Small intestine (tissue), 7 donors: ENCODE data around the gene RNF141. TPM values are rescaled to one million over a fixed set of nuclear protein-coding genes. Genes with fewer than 3 reads are reported as not detected.

Experiments
- DNase-seq, 2 donors: peaks; one replicate each; pipeline versions ENCODE4 v3.0.0 to v3.0.0-alpha.2; 2013
- FAIRE-seq: peaks from 2 replicates; lab custom pipeline; 2012; peaks lifted over from hg19 to GRCh38; lab: Jason Lieb, UNC
- H3K27ac ChIP-seq, 3 donors: one replicate each; pipeline ENCODE4 v1.5.1; 2013; ENCODE audit warnings: low read length in 2 of 3, mild to moderate bottlenecking in 2 of 3, control low read depth in 1 of 3, inconsistent platforms in 1 of 3, low read depth in 1 of 3, moderate library complexity in 1 of 3
- H3K27me3 ChIP-seq, 3 donors: one replicate each; pipeline ENCODE4 v1.6.1; 2013; ENCODE audit warnings: low read length in 3 of 3, inconsistent platforms in 1 of 3; ENCODE audit not compliant: control insufficient read depth in 3 of 3, insufficient read depth in 3 of 3
- H3K36me3 ChIP-seq, 3 donors: one replicate each; pipeline ENCODE4 v1.6.1; 2013; ENCODE audit warnings: low read length in 3 of 3, inconsistent platforms in 1 of 3, low read depth in 1 of 3, mild to moderate bottlenecking in 1 of 3, moderate library complexity in 1 of 3; ENCODE audit not compliant: control insufficient read depth in 3 of 3, insufficient read depth in 2 of 3
- H3K4me1 ChIP-seq, 3 donors: one replicate each; pipeline ENCODE4 v1.6.1; 2013; ENCODE audit warnings: low read length in 2 of 3, inconsistent platforms in 1 of 3, low read depth in 1 of 3, mild to moderate bottlenecking in 1 of 3, moderate library complexity in 1 of 3; ENCODE audit not compliant: control insufficient read depth in 3 of 3, insufficient read depth in 2 of 3
- H3K4me3 ChIP-seq, 3 donors: one replicate each; pipeline ENCODE4 v1.5.1; 2013; ENCODE audit warnings: low read length in 3 of 3, control low read depth in 1 of 3, inconsistent platforms in 1 of 3, low read depth in 1 of 3, mild to moderate bottlenecking in 1 of 3, moderate library complexity in 1 of 3
- H3K9me3 ChIP-seq, 2 donors: one replicate each; pipeline ENCODE4 v1.6.1; 2013; ENCODE audit warnings: low read depth in 1 of 2, low read length in 1 of 2; ENCODE audit not compliant: control insufficient read depth in 2 of 2, insufficient read depth in 1 of 2
- WGBS, 3 donors: extraction: QIAGEN DNeasy Blood & Tissue Kit; methylation state at CpG; one replicate each; pipeline ENCODE4 v1.1.7; 2013; 5-methylcytosine and 5-hydroxymethylcytosine counted together
- polyA plus RNA-seq, 4 donors: library from polyadenylated mRNA; stranded (reverse) in 3 of 4; unstranded in 1 of 4; fragments of 200-250 nt in 3 of 4; fragments of 120-200 nt in 1 of 4; gene quantifications; one replicate each; pipeline versions ENCODE4 v1.2.1 to v1.2.3, GENCODE V29; 2013
- donor health status: healthy with polysubstance abuse.
- donor health status: control.
- donor health status: control.
- donor health status: Bipolar disorder and iron deficiency.
- donor health status: healthy.

The RNF141 gene
- polyA plus RNA-seq, 4 donors: 13.2 to 35.6 (median 20.0) TPM

DNA sequence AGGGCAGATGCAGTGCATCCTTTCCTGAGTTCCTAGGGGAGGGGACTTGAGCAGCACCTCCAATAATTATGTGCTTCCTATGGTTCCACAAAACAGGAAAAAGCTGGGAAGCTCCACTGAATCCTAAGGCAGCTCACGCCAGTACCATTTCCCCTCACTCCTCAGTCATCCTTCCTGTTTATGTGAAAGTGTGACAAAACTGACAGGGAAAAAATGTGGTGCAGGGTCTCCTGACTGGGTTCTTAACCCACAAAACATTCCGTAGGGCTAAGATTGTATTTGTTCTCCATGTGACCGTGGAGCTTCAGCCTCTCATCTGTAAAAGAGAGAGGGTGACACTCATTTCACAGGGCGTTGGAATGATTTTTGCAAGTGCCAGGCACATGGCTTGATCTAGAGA lies 39.6 kb upstream of the RNF141 start:
- Histone ChIP-seq H3K27me3 (peaks cover 0 to 2% (median 0%) of the 10 kb centered on the region in 3 donors), H3K9me3 (no peaks in the 10 kb centered on the region), H3K36me3 (peaks cover 0 to 8% (median 0%) of the 10 kb centered on the region in 3 donors), H3K27ac (peak overlapping the region in 1 of 3 donors; percentile 57), H3K4me3 (no peak overlapping the region), H3K4me1 (no peaks in the 10 kb centered on the region)
- WGBS, 3 donors: 78 to 85% (median 79%) methylated on average over 4 of the region's 4 CpGs
- FAIRE-seq (no peak), DNase-seq (no peak)

DNA sequence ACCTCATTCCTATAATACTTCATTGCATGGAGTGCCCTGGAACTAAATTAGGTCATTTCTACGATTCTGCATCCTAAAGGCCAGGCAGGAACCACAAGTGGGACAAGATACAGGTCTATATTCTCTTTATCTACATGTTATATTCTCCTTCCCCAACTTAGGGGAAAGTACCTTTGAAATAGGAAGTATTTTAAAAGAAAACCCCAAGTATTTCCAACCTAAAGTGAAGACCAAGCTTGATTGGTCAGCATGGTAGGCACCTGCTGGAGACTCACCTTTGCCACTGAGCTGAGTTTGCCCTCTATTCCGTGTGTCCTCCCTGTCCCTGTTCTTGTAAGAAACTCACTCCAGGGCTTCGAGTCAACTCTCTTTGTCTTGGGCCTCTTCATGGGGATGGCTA lies 38.7 kb upstream of the RNF141 start:
- 74 to 82% (median 80%) methylated on average over 3 of the region's 3 CpGs for WGBS, 3 donors
- H3K4me1 ChIP-seq: no peaks in the 10 kb centered on the region
- peaks cover 0 to 8% (median 0%) of the 10 kb centered on the region in 3 donors for H3K36me3 ChIP-seq
- no peak overlapping the region for H3K27ac ChIP-seq
- FAIRE-seq (no peak), DNase-seq (no peak)
- H3K4me3 ChIP-seq: no peak overlapping the region
- H3K9me3 ChIP-seq: no peaks in the 10 kb centered on the region
- H3K27me3 ChIP-seq: peaks cover 0 to 2% (median 0%) of the 10 kb centered on the region in 3 donors

GRCh38 chr11:10576035-10576398 lies 35.0 kb upstream of the RNF141 start:
- peaks cover 0 to 3% (median 0%) of the 10 kb centered on the region in 3 donors for H3K36me3 ChIP-seq
- no peak for FAIRE-seq

GRCh38 chr11:10575346-10576034 lies 34.5 kb upstream of the RNF141 start:
- FAIRE-seq (no peak), DNase-seq (no peak)
- Histone ChIP-seq H3K9me3 (no peaks in the 10 kb centered on the region), H3K27me3 (no peaks in the 10 kb centered on the region), H3K36me3 (peaks cover 0 to 2% (median 0%) of the 10 kb centered on the region in 3 donors), H3K4me1 (no peaks in the 10 kb centered on the region), H3K27ac (no peak overlapping the region), H3K4me3 (no peak overlapping the region)
- WGBS, 3 donors: 81 to 90% (median 85%) methylated on average over 3 of the region's 3 CpGs

More at GRCh38 chr11:10576035-10576398, 35.0 kb upstream of the RNF141 start:
- H3K9me3 ChIP-seq: no peaks in the 10 kb centered on the region
- H3K27me3 ChIP-seq: no peaks in the 10 kb centered on the region
- no peak for DNase-seq
- WGBS, 3 donors: 91 to 93% (median 91%) methylated on average over 4 of the region's 4 CpGs
- H3K4me3 ChIP-seq: no peak overlapping the region
- H3K27ac ChIP-seq: no peak overlapping the region
- H3K4me1 ChIP-seq: no peaks in the 10 kb centered on the region

GRCh38 chr11:10573556-10573955 lies 32.6 kb upstream of the RNF141 start:
- WGBS, 3 donors: 62 to 79% (median 67%) methylated on average over 3 of the region's 3 CpGs
- no peaks in the 10 kb centered on the region for H3K27me3 ChIP-seq
- H3K36me3 ChIP-seq: peaks cover 0 to 2% (median 0%) of the 10 kb centered on the region in 3 donors
- no peak overlapping the region for H3K27ac ChIP-seq
- H3K9me3 ChIP-seq: no peaks in the 10 kb centered on the region
- no peak overlapping the region for H3K4me3 ChIP-seq
- FAIRE-seq (no peak), DNase-seq (no peak)
- H3K4me1 ChIP-seq: no peaks in the 10 kb centered on the region

GRCh38 chr11:10573028-10573427 lies 32.0 kb upstream of the RNF141 start:
- peaks cover 0 to 2% (median 0%) of the 10 kb centered on the region in 3 donors for H3K36me3 ChIP-seq
- no peak overlapping the region for H3K27ac ChIP-seq
- FAIRE-seq (no peak), DNase-seq (no peak)
- no peaks in the 10 kb centered on the region for H3K27me3 ChIP-seq
- H3K4me1 ChIP-seq: no peaks in the 10 kb centered on the region
- H3K9me3 ChIP-seq: no peaks in the 10 kb centered on the region
- no peak overlapping the region for H3K4me3 ChIP-seq

DNA sequence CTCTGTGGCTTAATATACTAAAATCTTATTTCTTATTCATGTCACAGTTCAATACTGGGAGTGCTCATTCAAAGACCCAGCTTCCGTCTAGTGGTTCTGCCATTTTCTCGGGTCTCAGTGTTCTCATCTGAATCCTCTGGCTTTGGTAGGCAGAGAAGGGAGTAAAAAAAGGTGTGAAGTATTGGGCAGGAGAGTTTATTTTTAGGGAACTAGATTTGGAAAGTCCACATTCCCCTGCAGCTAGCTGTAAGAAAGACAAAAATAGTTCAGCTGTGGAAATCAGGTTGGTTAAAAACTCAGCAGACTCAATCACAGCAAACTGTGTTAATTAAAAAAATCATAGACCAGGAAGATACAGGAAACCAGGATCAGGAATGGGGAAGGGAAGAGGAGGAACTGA lies 31.5 kb upstream of the RNF141 start:
- FAIRE-seq: no peak
- H3K4me3 ChIP-seq: no peak overlapping the region
- H3K4me1 ChIP-seq: no peaks in the 10 kb centered on the region
- H3K27ac ChIP-seq: no peak overlapping the region
- DNase-seq: no peak
- WGBS, 3 donors: 88 to 92% (median 90%) methylated on average over 2 of the region's 2 CpGs
- H3K27me3 ChIP-seq: no peaks in the 10 kb centered on the region
- peaks cover 0 to 2% (median 0%) of the 10 kb centered on the region in 3 donors for H3K36me3 ChIP-seq
- no peaks in the 10 kb centered on the region for H3K9me3 ChIP-seq

GRCh38 chr11:10568486-10568941 lies 27.5 kb upstream of the RNF141 start, which contains the start of gene LYVE1:
TSS of gene LYVE1 (minus strand) at chr11:10568665. CDS start at chr11:10568532, 133 bp downstream.
- FAIRE-seq (no peak), DNase-seq (no peak)
- H3K9me3 ChIP-seq: no peaks in the 10 kb centered on the region
- no peaks in the 10 kb centered on the region for H3K4me1 ChIP-seq
- 63 to 65% (median 65%) methylated on average over 7 of the region's 7 CpGs for WGBS, 3 donors
- H3K4me3 ChIP-seq: no peak within 1 kb of the TSS
- H3K27ac ChIP-seq: peak within 1 kb of the TSS in 1 of 3 donors; percentile 60
- no peaks in the 10 kb centered on the region for H3K36me3 ChIP-seq
- no peaks in the 10 kb centered on the region for H3K27me3 ChIP-seq
